H1 (cell line): ENCODE results near the gene KSR2. TPM values are rescaled to one million over a fixed set of nuclear protein-coding genes. Genes with fewer than 3 reads are reported as not detected.
A peak's percentile ranks its signal among the peaks of the same experiment; 100 is the strongest.

ENCODE experiments used
- ATF2 ChIP-seq: IDR thresholded peaks from 2 replicates; pipeline ENCODE4 v1.6.1; 2012; ENCODE audit warnings: low read length, inconsistent platforms
- ATF3 ChIP-seq: IDR thresholded peaks from 2 replicates; pipeline ENCODE4 v1.6.1; 2011; ENCODE audit warnings: low read depth, mild to moderate bottlenecking, low read length; ENCODE audit not compliant: insufficient read depth
- BRCA1 ChIP-seq: IDR thresholded peaks from 2 replicates; pipeline ENCODE4 v1.6.1; 2012; ENCODE audit warnings: low read depth, low read length, improper control_type of control experiment
- CBX5 ChIP-seq: fragments of 300-800, 300-1000 bp; sonication (generic); IDR thresholded peaks from 2 replicates; pipeline ENCODE4 v1.7.1; 2016; ENCODE audit warnings: antibody characterized with exemption, low read length, low read depth
- CHD2 ChIP-seq: IDR thresholded peaks from 2 replicates; pipeline ENCODE4 v1.6.1; 2012; ENCODE audit warnings: low read length, improper control_type of control experiment
- KDM1A ChIP-seq: fragments of 200-600, 300-600 bp; sonication (generic); IDR thresholded peaks from 2 replicates; pipeline ENCODE4 v1.7.1; 2016; ENCODE audit warnings: mild to moderate bottlenecking, low read length, borderline replicate concordance
- RBBP5 ChIP-seq: IDR thresholded peaks from 2 replicates; pipeline ENCODE4 v1.7.1; 2012; ENCODE audit warnings: low read depth, mild to moderate bottlenecking, inconsistent platforms, low read length, moderate library complexity, borderline replicate concordance
- SIN3A ChIP-seq, 2 experiments: IDR thresholded peaks in 1 of 2; conservative IDR thresholded peaks in 1 of 2; 2 replicates each; pipeline ENCODE4 v1.6.1; 2011 to 2012; ENCODE audit warnings: low read length in 2 of 2, improper control_type of control experiment in 1 of 2, low read depth in 1 of 2, mild to moderate bottlenecking in 1 of 2
- TAF1 ChIP-seq: IDR thresholded peaks from 2 replicates; pipeline ENCODE4 v1.6.1; 2011; ENCODE audit warnings: mild to moderate bottlenecking, low read depth, low read length
- TEAD4 ChIP-seq: IDR thresholded peaks from 2 replicates; pipeline ENCODE4 v1.6.1; 2012; ENCODE audit warnings: low read depth, low read length, inconsistent platforms, mixed read lengths
- polyA plus RNA-seq, 7 experiments: library from polyadenylated mRNA; depleted of rRNA in 3 of 7; stranded (reverse) in 5 of 7; unstranded in 2 of 7; fragments of >200 nt in 5 of 7; fragments of 200-250 nt in 2 of 7; gene quantifications; 1 replicate in 5 of 7; 2 replicates in 1 of 7; 4 replicates in 1 of 7; pipeline versions ENCODE4 v1.2.1 to v1.2.3, GENCODE V29; 2011 to 2013; ENCODE audit warnings: missing spikeins in 2 of 7, mixed read lengths in 2 of 7
- total RNA-seq: library from RNA; stranded (reverse); fragmentation: NEBNext Ultra II Directional; extraction: Animal tissue kit (Norgen Biotek cat#: 25700); gene quantifications from 2 replicates; pipeline ENCODE4 v1.2.1, GENCODE V29; 2021
- TF ChIP-seq, protein P1 (sequence below): IDR thresholded peaks from 2 replicates; pipeline ENCODE4 v1.6.1; 2012; ENCODE audit warnings: inconsistent platforms

KSR2 gene
- total and polyA plus RNA-seq, 2 of the 8 experiments (the other 6 are each of a cell fraction or from before 2014, with no cell fraction given): 0.74 to 2.2 TPM

- TF ChIP-seq SIN3A (conservative IDR thresholded peaks at IDR 0.05 in 1 of 2, IDR thresholded peaks at IDR 0.05 in 1 of 2; ENCODE audit: low read depth in 1 of 2, low read length in 2 of 2) (peak; percentile 94 to 99), ATF2 (no peak), BRCA1 (no peak), RBBP5 (no peak), CHD2 (no peak), CBX5 (no peak), ATF3 (no peak), TEAD4 (no peak), TAF1 (no peak), KDM1A (no peak)
- TF ChIP-seq, protein P1, sequence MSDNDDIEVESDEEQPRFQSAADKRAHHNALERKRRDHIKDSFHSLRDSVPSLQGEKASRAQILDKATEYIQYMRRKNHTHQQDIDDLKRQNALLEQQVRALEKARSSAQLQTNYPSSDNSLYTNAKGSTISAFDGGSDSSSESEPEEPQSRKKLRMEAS: peak; percentile 15; the same call in 1 of the 2 replicates
Measured at GRCh38 chr12:117875744-117876435, 92.9 kb downstream of the KSR2 start (continued).
